HepG2 (cell line): ENCODE data around the gene MAP2K2. TPM values are rescaled to one million over a fixed set of nuclear protein-coding genes. Genes with fewer than 3 reads are reported as not detected.

Experiments used
- CERS6 ChIP-seq: sonication (generic); formaldehyde crosslinking; IDR thresholded peaks from 2 replicates; pipeline ENCODE4 v1.5.0; 2020; ENCODE audit warnings: missing genetic modification reagents
- CHD2 ChIP-seq: IDR thresholded peaks from 2 replicates; pipeline ENCODE4 v1.6.1; 2011; ENCODE audit warnings: low read depth, low read length, improper control_type of control experiment
- DRAP1 ChIP-seq: IDR thresholded peaks from 2 replicates; pipeline ENCODE4 v1.6.1; 2016; ENCODE audit warnings: missing genetic modification reagents, missing compliant biosample characterization
- ERF ChIP-seq: IDR thresholded peaks from 2 replicates; pipeline ENCODE4 v1.6.1; 2018; ENCODE audit warnings: missing biosample characterization, missing genetic modification reagents
- GMEB1 ChIP-seq: sonication (generic); formaldehyde crosslinking; IDR thresholded peaks from 2 replicates; pipeline ENCODE4 v1.5.1; 2020; ENCODE audit warnings: missing genetic modification reagents, mild to moderate bottlenecking, borderline replicate concordance
- HCFC1 ChIP-seq: fragments of 150-350 bp; IDR thresholded peaks from 2 replicates; pipeline ENCODE4 v1.6.1; 2014; ENCODE audit warnings: low read depth, low read length
- ISL2 ChIP-seq: sonication (generic); formaldehyde crosslinking; IDR thresholded peaks from 2 replicates; pipeline ENCODE4 v1.5.0; 2020; ENCODE audit warnings: missing genetic modification reagents
- MAZ ChIP-seq, 2 experiments: sonication (generic) in 1 of 2; formaldehyde crosslinking in 1 of 2; IDR thresholded peaks; 2 replicates each; pipeline versions ENCODE4 v1.5.0 to v1.6.1; 2012 to 2020; ENCODE audit warnings: low read depth in 2 of 2, mild to moderate bottlenecking in 2 of 2, borderline replicate concordance in 1 of 2, improper control_type of control experiment in 1 of 2, low read length in 1 of 2, missing genetic modification reagents in 1 of 2, moderate library complexity in 1 of 2
- MEIS2 ChIP-seq: sonication (generic); formaldehyde crosslinking; IDR thresholded peaks from 2 replicates; pipeline ENCODE4 v1.9.0; 2021; ENCODE audit warnings: mild to moderate bottlenecking, missing genetic modification reagents
- MZF1 ChIP-seq: sonication (generic); formaldehyde crosslinking; IDR thresholded peaks from 2 replicates; pipeline ENCODE4 v1.8.1; 2023; ENCODE audit warnings: mild to moderate bottlenecking, missing genetic modification reagents, borderline replicate concordance
- PHF8 ChIP-seq: sonication (generic); formaldehyde crosslinking; IDR thresholded peaks from 2 replicates; pipeline ENCODE4 v1.5.0; 2020; ENCODE audit warnings: missing genetic modification reagents
- POLR2A ChIP-seq, 2 experiments: IDR thresholded peaks; 2 replicates each; pipeline ENCODE4 v1.6.1; 2011; ENCODE audit warnings: low read depth in 2 of 2, low read length in 2 of 2, mild to moderate bottlenecking in 1 of 2, moderate library complexity in 1 of 2; ENCODE audit not compliant: insufficient read depth in 1 of 2
- SKIL ChIP-seq: sonication (generic); formaldehyde crosslinking; IDR thresholded peaks from 2 replicates; pipeline ENCODE4 v1.8.0; 2022; ENCODE audit warnings: missing genetic modification reagents, mild to moderate bottlenecking, moderate library complexity, borderline replicate concordance
- YEATS4 ChIP-seq: sonication (generic); formaldehyde crosslinking; IDR thresholded peaks from 2 replicates; pipeline ENCODE4 v1.4.0; 2020; ENCODE audit warnings: missing genetic modification reagents, borderline replicate concordance
- ZBTB25 ChIP-seq: IDR thresholded peaks from 2 replicates; pipeline ENCODE4 v1.6.1; 2018; ENCODE audit warnings: missing genetic modification reagents
- ZNF333 ChIP-seq: sonication (generic); formaldehyde crosslinking; IDR thresholded peaks from 2 replicates; pipeline ENCODE4 v1.4.0; 2020; ENCODE audit warnings: mild to moderate bottlenecking, missing genetic modification reagents, borderline replicate concordance
- ZNF44 ChIP-seq: sonication (generic); formaldehyde crosslinking; IDR thresholded peaks from 2 replicates; pipeline ENCODE4 v1.5.1; 2020; ENCODE audit warnings: mild to moderate bottlenecking, missing genetic modification reagents
- ZNF484 ChIP-seq: sonication (generic); formaldehyde crosslinking; IDR thresholded peaks from 2 replicates; pipeline ENCODE4 v1.5.1; 2020; ENCODE audit warnings: mild to moderate bottlenecking, low read depth, missing genetic modification reagents, borderline replicate concordance
- ZNF574 ChIP-seq: sonication (generic); formaldehyde crosslinking; IDR thresholded peaks from 2 replicates; pipeline ENCODE4 v1.4.0; 2020; ENCODE audit warnings: missing genetic modification reagents
- polyA plus RNA-seq, 8 experiments: library from polyadenylated mRNA; depleted of rRNA in 3 of 8; stranded (reverse) in 7 of 8; unstranded in 1 of 8; fragments of >200 nt; fragmentation: Illumina TruSeq in 4 of 8; extraction: Trizol in 4 of 8; gene quantifications; 2 replicates each; pipeline versions ENCODE4 v1.2.1 to v1.2.3, GENCODE V29; 2011 to 2016; ENCODE audit warnings: low read depth in 4 of 8, missing spikeins in 1 of 8, mixed read lengths in 1 of 8; ENCODE audit not compliant: insufficient read depth in 1 of 8
- total RNA-seq, 5 experiments: library from RNA; depleted of rRNA; stranded (reverse); fragments of >200 nt; fragmentation: Illumina TruSeq; extraction: Trizol; gene quantifications; 2 replicates each; pipeline ENCODE4 v1.2.3, GENCODE V29; 2016; ENCODE audit warnings: low read depth in 1 of 5

Gene MAP2K2
- total and polyA plus RNA-seq, 2 of the 13 experiments (the other 11 are each of a cell fraction or from before 2014, with no cell fraction given), result 70.3 to 80.9 TPM

- TF ChIP-seq DRAP1 (CRISPR knock-in tag) (peak; percentile 44; the same call in 1 of the 2 replicates), SKIL (no peak), ZBTB25 (CRISPR knock-in tag) (peak; percentile 43; the same call in 1 of the 2 replicates), MAZ (IDR thresholded peaks at IDR 0.05; ENCODE audit: borderline replicate concordance, low read depth, low read length) (no peak; the same call in none of the 2 replicates), MAZ (CRISPR knock-in tag; IDR thresholded peaks at IDR 0.05; ENCODE audit: low read depth) (peak; percentile 74), ZNF333 (CRISPR knock-in tag) (no peak), CERS6 (CRISPR knock-in tag) (no peak), ERF (CRISPR knock-in tag) (0 out of 2 replicates have a peak, but pooled peaks have one; percentile 24), MEIS2 (CRISPR knock-in tag) (0 out of 2 replicates have a peak, but pooled peaks have one; percentile 37), CHD2 (peak; percentile 19; the same call in 1 of the 2 replicates), POLR2A (IDR thresholded peaks at IDR 0.05; ENCODE audit: insufficient read depth in 1 of 2, low read depth in 2 of 2, low read length in 2 of 2) (peak in 1 of 2 experiments; percentile 11; a peak in 1 of 4 replicates), HCFC1 (peak; percentile 92), MZF1 (CRISPR knock-in tag) (no peak), ZNF574 (CRISPR knock-in tag) (peak; percentile 66; the same call in 1 of the 2 replicates), GMEB1 (peak; percentile 62; the same call in 1 of the 2 replicates), ZNF44 (CRISPR knock-in tag) (no peak), YEATS4 (CRISPR knock-in tag) (peak; percentile 47; the same call in 1 of the 2 replicates), ZNF484 (CRISPR knock-in tag) (no peak), PHF8 (CRISPR knock-in tag) (peak; percentile 34; the same call in 1 of the 2 replicates), ISL2 (CRISPR knock-in tag) (peak; percentile 43; the same call in 1 of the 2 replicates)
Measured at GRCh38 chr19:4065430-4066175, 58.3 kb downstream of the MAP2K2 start (continued).
